Ovary (tissue), 9 donors: ENCODE results near the gene PLEKHJ1. TPM values are rescaled to one million over a fixed set of nuclear protein-coding genes. Genes with fewer than 3 reads are reported as not detected.

Source experiments
- DNase-seq, 5 donors: peaks; one replicate each; pipeline ENCODE4 v3.0.0-alpha.2; 2019 to 2020
- H3K27ac ChIP-seq, 2 donors: fragments of 200-600 bp; one replicate each; pipeline versions ENCODE4 v1.5.1 to v1.8.0; 2019 to 2022
- H3K27me3 ChIP-seq: fragments of 200-600 bp; one replicate; pipeline ENCODE4 v1.8.0; 2022
- H3K36me3 ChIP-seq: fragments of 200-600 bp; sonication (generic); one replicate; pipeline ENCODE4 v1.5.1; 2019
- H3K4me1 ChIP-seq: one replicate; pipeline ENCODE4 v1.8.1; 2013; ENCODE audit warnings: mild to moderate bottlenecking, moderate library complexity; ENCODE audit not compliant: insufficient read depth
- H3K4me3 ChIP-seq: fragments of 200-600 bp; sonication (generic); one replicate; pipeline ENCODE4 v1.5.1; 2017
- H3K9me3 ChIP-seq, 2 donors: fragments of 200-600 bp in 1 of 2; sonication (generic) in 1 of 2; one replicate each; pipeline versions ENCODE4 v1.5.1 to v1.8.1; 2013 to 2019; ENCODE audit warnings: mild to moderate bottlenecking in 1 of 2, moderate library complexity in 1 of 2
- CTCF ChIP-seq, 3 donors: fragments of 450-650 bp in 2 of 3; fragments of 200-600 bp in 1 of 3; IDR thresholded peaks; one replicate each; pipeline versions ENCODE4 v1.5.1 to v1.8.0; 2016 to 2022; ENCODE audit warnings: antibody characterized with exemption in 3 of 3, mild to moderate bottlenecking in 1 of 3
- EP300 ChIP-seq: sonication (generic); formaldehyde crosslinking; IDR thresholded peaks from one replicate; pipeline ENCODE4 v1.6.1; 2017; ENCODE audit warnings: antibody characterized with exemption
- POLR2A ChIP-seq: fragments of 450-650 bp; IDR thresholded peaks from one replicate; pipeline ENCODE4 v1.6.1; 2017; ENCODE audit warnings: antibody characterized with exemption, mild to moderate bottlenecking, moderate library complexity
- WGBS, 3 donors: extraction: QIAGEN DNeasy Blood & Tissue Kit in 1 of 3; methylation state at CpG; one replicate each; pipeline versions ENCODE4 v1.1.5 to v1.1.7; 2013 to 2017; 5-methylcytosine and 5-hydroxymethylcytosine counted together
- intact Hi-C, 4 donors: fragments of 100-400 bp; cut with DNase I; formaldehyde crosslinking; loops; one replicate each; pipeline versions ENCODE4 v1.11.0 to v1.15.1; 2022 to 2023
- polyA plus RNA-seq, 2 donors: library from polyadenylated mRNA; stranded (reverse); fragments of 200-250 nt in 1 of 2; fragments of 350-450 nt in 1 of 2; fragmentation: Illumina TruSeq in 1 of 2; extraction: RNeasy Lipid Tissue Mini Kit (QIAGEN cat#74804) in 1 of 2; gene quantifications; one replicate each; pipeline ENCODE4 v1.2.3, GENCODE V29; 2013 to 2014
- total RNA-seq, 7 donors: library from RNA; depleted of rRNA in 2 of 7; stranded (reverse); fragments of >200 nt in 2 of 7; fragmentation: NEBNext Ultra II Directional in 3 of 7; extraction: Animal tissue kit (Norgen Biotek cat#: 25700) in 3 of 7; gene quantifications; one replicate each; pipeline versions ENCODE4 v1.1.0 to v1.2.4, GENCODE V29; 2016 to 2023
- donor health status: DM: no; HTN: no; CAD: no; lungs with moderate emphysema.
- donor health status: DM: no; HTN: no; CAD: no.
- donor health status: Bipolar disorder and iron deficiency.
- donor health status: DM: yes; HTN: yes; CAD: no.
- donor health status: DM: no; HTN: no; CAD: no.
- donor health status: DM: yes; HTN: yes; CAD: no.

Gene PLEKHJ1
- total and polyA plus RNA-seq, 9 donors, result 17.1 to 57.9 (median 46.8) TPM

DNA sequence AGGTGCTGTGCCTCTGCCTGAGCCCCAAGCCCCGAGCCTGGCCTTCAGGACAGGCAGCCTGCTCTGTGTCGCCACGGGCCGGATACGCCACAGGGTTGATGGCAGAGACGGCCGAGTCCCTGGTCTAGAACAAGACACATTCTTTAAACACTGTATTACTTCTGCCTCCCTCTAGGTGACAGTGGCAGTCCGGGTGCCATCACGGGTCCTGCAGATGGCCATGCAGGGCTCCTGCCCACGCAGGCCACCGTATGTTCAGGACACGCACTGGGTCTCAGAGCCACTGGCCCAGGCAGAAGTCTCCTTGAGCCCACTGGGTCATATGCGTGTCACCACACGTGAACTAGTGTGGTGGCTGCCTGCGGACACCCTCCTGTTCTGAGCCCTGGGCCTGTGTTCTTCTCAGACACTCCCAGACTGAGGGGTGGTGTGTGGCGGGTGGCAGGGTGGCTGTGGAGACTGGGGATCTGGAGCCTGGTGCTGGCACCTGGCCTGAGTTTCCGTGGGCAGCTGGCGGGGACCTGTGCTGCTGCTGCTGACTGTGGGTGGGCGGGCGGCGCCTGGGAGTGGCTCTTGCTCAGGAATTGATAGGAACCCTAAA, 4.4 kb downstream of the PLEKHJ1 start:
- H3K27me3 ChIP-seq, result no peaks in the 10 kb centered on the region
- WGBS, 3 donors, result 74 to 80% (median 78%) methylated on average over 20 to 21 of the region's 21 CpGs

GRCh38 chr19:2230807-2231533, 5.2 kb downstream of the PLEKHJ1 start:
- Histone ChIP-seq H3K27ac (no peak overlapping the region), H3K4me1 (peaks cover 2% of the 10 kb centered on the region), H3K36me3 (no peaks in the 10 kb centered on the region), H3K4me3 (no peak overlapping the region), H3K9me3 (no peaks in the 10 kb centered on the region), H3K27me3 (no peaks in the 10 kb centered on the region)
- TF ChIP-seq CTCF (IDR thresholded peaks at IDR 0.05), result no peak
- no peak for TF ChIP-seq EP300
- TF ChIP-seq POLR2A, result no peak
- WGBS, 3 donors, result 43 to 68% (median 53%) methylated on average over 11 to 12 of the region's 12 CpGs
- intact Hi-C loops, result loop anchor here in 2 of 4 donors (5.0 to 10.0 kb wide), 2 partner anchors 64 to 66 kb away; partner anchors contain the start of gene DOT1L (in 1 of the 2)
- DNase-seq, result no peak

More for the DNA sequence above, 4.4 kb downstream of the PLEKHJ1 start:
- Histone ChIP-seq H3K36me3 (no peaks in the 10 kb centered on the region), H3K9me3 (no peaks in the 10 kb centered on the region), H3K4me3 (no peak overlapping the region), H3K27ac (no peak overlapping the region), H3K4me1 (peaks cover 2% of the 10 kb centered on the region)
- intact Hi-C loops, result loop anchor here in 2 of 4 donors (5.0 to 10.0 kb wide), 2 partner anchors 64 to 67 kb away; partner anchors contain the start of gene DOT1L (in 1 of the 2)
- DNase-seq, result no peak
- TF ChIP-seq CTCF (IDR thresholded peaks at IDR 0.05) (no peak), EP300 (no peak), POLR2A (no peak)

DNA sequence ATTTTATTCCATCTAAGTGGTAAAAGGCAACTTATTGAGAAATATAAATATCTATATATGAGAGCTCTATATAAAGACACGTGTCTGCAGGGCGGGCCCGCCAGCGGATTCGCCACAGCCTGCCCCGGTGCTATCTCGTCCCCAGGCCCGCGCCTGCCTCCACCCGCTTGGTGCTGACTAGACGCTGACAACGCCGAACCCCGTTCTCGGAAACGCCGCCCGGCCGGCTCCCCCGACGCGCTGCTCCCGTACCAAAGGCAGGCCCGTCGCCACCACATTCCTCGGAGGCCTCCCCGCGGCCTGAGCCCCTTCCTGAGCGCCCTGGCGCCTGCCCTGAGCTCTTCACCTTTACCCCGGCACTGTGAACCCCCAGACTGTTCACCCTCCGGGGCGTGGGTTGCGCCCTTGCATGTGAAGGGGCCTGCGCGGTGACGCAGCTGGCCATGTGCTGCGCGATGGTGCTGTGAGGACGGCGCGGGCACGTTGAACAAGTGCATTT, 6.0 kb downstream of the PLEKHJ1 start:
- intact Hi-C loops, result loop anchor here in 2 of 4 donors (5.0 to 10.0 kb wide), 2 partner anchors 63 to 65 kb away; partner anchors contain the start of gene DOT1L (in 1 of the 2)
- Histone ChIP-seq H3K27me3 (no peaks in the 10 kb centered on the region), H3K36me3 (no peaks in the 10 kb centered on the region), H3K27ac (no peak overlapping the region), H3K4me3 (no peak overlapping the region), H3K4me1 (no peaks in the 10 kb centered on the region), H3K9me3 (no peaks in the 10 kb centered on the region)
- no peak for DNase-seq
- 84 to 87% (median 87%) methylated on average over 40 to 43 of the region's 43 CpGs for WGBS, 3 donors
- no peak for TF ChIP-seq POLR2A
- TF ChIP-seq EP300, result no peak
- TF ChIP-seq CTCF (IDR thresholded peaks at IDR 0.05), result no peak

DNA sequence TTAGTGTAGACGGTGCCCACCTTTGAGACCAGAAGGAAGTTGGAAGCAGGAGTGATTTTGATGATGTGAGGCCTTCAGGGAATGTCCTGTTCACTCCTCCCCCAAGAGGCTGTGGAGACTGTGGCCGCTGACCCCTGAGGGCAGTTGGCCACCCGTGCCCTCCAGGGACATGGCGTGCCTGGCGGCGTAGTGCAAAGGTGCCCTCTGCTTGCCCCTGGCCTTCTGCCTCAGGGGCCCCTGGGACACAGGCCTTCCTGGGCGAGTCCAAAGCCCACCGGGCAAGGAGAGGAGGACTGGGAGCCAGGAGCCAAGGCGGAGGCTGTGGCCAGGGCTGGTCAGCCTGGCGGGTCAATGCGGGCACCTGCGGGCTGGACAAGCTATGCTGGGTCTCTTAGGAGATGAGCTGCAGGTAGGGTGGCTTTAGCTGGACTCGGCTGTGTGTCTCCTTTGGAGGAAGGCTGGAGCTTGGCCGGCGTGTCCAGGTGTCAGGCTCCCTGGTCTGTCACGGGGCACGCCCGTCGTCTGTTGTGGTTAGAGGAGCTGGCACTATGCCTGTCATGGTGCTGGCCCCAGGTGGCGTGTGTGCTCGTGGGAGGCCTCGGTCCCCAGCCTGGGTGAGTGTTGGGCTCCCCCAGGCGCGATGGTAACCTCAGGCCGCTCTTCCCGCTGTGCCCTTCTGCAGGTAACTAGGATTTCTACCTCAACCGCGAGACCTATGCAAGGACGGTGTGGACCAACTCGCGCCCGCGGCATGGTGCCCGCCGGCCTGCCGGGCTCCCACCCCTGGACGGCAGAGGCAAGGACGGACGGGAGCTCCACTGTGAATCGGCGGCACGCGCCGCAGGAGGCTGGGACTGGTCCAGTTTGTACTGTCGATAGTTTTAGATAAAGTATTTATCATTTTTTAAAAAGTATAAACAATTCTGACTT, 6.8 kb downstream of the PLEKHJ1 start:
- Histone ChIP-seq H3K27ac (no peak overlapping the region), H3K27me3 (no peaks in the 10 kb centered on the region), H3K36me3 (no peaks in the 10 kb centered on the region), H3K4me3 (no peak overlapping the region), H3K9me3 (no peaks in the 10 kb centered on the region), H3K4me1 (no peaks in the 10 kb centered on the region)
- 87 to 91% (median 88%) methylated on average over 43 to 45 of the region's 45 CpGs for whole genome bisulfite sequencing, 3 donors
- TF ChIP-seq EP300, result no peak
- no peak for TF ChIP-seq CTCF (IDR thresholded peaks at IDR 0.05)
- no peak for TF ChIP-seq POLR2A
- DNase-seq, result no peak
- intact Hi-C loops, result loop anchor here in 3 of 4 donors (5.0 to 10.0 kb wide), 3 partner anchors 62 to 67 kb away; partner anchors contain the start of gene DOT1L (in 2 of the 3)
